Spleen (tissue), 11 donors: ENCODE data around the gene ZBTB44. TPM values are rescaled to one million over a fixed set of nuclear protein-coding genes. Genes with fewer than 3 reads are reported as not detected.
"Not testable (repeated sequence)": the region's sequence is repeated elsewhere in the genome, so short reads cannot be mapped to it uniquely, and the experiment has no call there.

ENCODE experiments used
- DNase-seq: peaks from one replicate; pipeline ENCODE4 v3.0.0-alpha.2; 2020
- H3K27ac ChIP-seq, 8 donors: fragments of 200-600 bp; sonication (generic) in 7 of 8; 1 replicate in 4 of 8; 2 replicates in 4 of 8; pipeline versions ENCODE4 v1.5.0 to v1.8.0; 2016 to 2021; ENCODE audit warnings: inconsistent platforms in 4 of 8, mild to moderate bottlenecking in 4 of 8, moderate library complexity in 1 of 8
- H3K27me3 ChIP-seq, 7 donors: fragments of 200-600 bp; sonication (generic) in 6 of 7; replicated peaks in 1 of 7; 1 replicate in 4 of 7; 2 replicates in 3 of 7; pipeline versions ENCODE4 v1.5.0 to v1.8.0; 2016 to 2021; ENCODE audit warnings: inconsistent platforms in 3 of 7, mild to moderate bottlenecking in 1 of 7
- H3K36me3 ChIP-seq, 6 donors: fragments of 200-600 bp; sonication (generic) in 5 of 6; 1 replicate in 4 of 6; 2 replicates in 2 of 6; pipeline versions ENCODE4 v1.5.0 to v1.8.0; 2016 to 2021; ENCODE audit warnings: inconsistent platforms in 2 of 6
- H3K4me1 ChIP-seq, 6 donors: fragments of 200-600 bp; sonication (generic) in 5 of 6; 1 replicate in 3 of 6; 2 replicates in 3 of 6; pipeline versions ENCODE4 v1.5.0 to v1.8.0; 2016 to 2021; ENCODE audit warnings: inconsistent platforms in 3 of 6
- H3K4me3 ChIP-seq, 8 donors: fragments of 200-600 bp; sonication (generic) in 7 of 8; 1 replicate in 4 of 8; 2 replicates in 4 of 8; pipeline versions ENCODE4 v1.5.0 to v1.8.0; 2016 to 2021; ENCODE audit warnings: inconsistent platforms in 4 of 8, mild to moderate bottlenecking in 4 of 8, moderate library complexity in 2 of 8
- H3K9me3 ChIP-seq, 8 donors: fragments of 200-600 bp; sonication (generic) in 7 of 8; 1 replicate in 4 of 8; 2 replicates in 4 of 8; pipeline versions ENCODE4 v1.5.0 to v1.8.0; 2016 to 2021; ENCODE audit warnings: inconsistent platforms in 4 of 8
- CTCF ChIP-seq, 11 experiments: fragments of 200-600 bp in 7 of 11; fragments of 450-650 bp in 4 of 11; sonication (generic) in 4 of 11; IDR thresholded peaks in 8 of 11; conservative IDR thresholded peaks in 3 of 11; 1 replicate in 7 of 11; 2 replicates in 4 of 11; pipeline versions ENCODE4 v1.4.0 to v1.8.0; 2016 to 2021; ENCODE audit warnings: antibody characterized with exemption in 11 of 11, inconsistent platforms in 4 of 11, mild to moderate bottlenecking in 1 of 11
- POLR2A ChIP-seq, 3 donors: fragments of 450-650 bp; IDR thresholded peaks; one replicate each; pipeline ENCODE4 v1.5.1; 2017; ENCODE audit warnings: antibody characterized with exemption in 3 of 3, mild to moderate bottlenecking in 1 of 3
- POLR2AphosphoS5 ChIP-seq, 3 donors: sonication (generic); formaldehyde crosslinking; IDR thresholded peaks; one replicate each; pipeline ENCODE4 v1.5.1; 2017; ENCODE audit warnings: antibody characterized with exemption in 3 of 3
- WGBS, 5 donors: extraction: QIAGEN DNeasy Blood & Tissue Kit in 3 of 5; methylation state at CpG; one replicate each; pipeline versions ENCODE4 v1.1.5 to v1.1.7; 2013 to 2018; 5-methylcytosine and 5-hydroxymethylcytosine counted together
- intact Hi-C: fragments of 100-400 bp; cut with DNase I; formaldehyde crosslinking; loops from one replicate; pipeline ENCODE4 v1.15.0; 2023; ENCODE audit warnings: low total_unique reads
- polyA plus RNA-seq, 3 donors: library from polyadenylated mRNA; stranded (reverse); fragments of 200-250 nt; gene quantifications; one replicate each; pipeline ENCODE4 v1.2.1, GENCODE V29; 2013
- total RNA-seq, 7 donors: library from RNA; depleted of rRNA in 3 of 7; stranded (reverse); fragments of >200 nt in 3 of 7; fragmentation: NEBNext Ultra II Directional in 4 of 7; extraction: Animal tissue kit (Norgen Biotek cat#: 25700) in 4 of 7; gene quantifications; one replicate each; pipeline versions ENCODE4 v1.1.0 to v1.2.1, GENCODE V29; 2016 to 2021
- donor health status: healthy with polysubstance abuse.
- donor health status: DM: no; HTN: no; CAD: no; lungs with moderate emphysema.
- donor health status: DM: no; HTN: no; CAD: no.
- donor health status: Bipolar disorder and iron deficiency.
- donor health status: healthy.
- donor health status: DM: no; HTN: no; CAD: no.
- donor health status: DM: yes; HTN: yes; CAD: no.

ZBTB44 gene
- total and polyA plus RNA-seq, 10 donors: 12.4 to 79.6 (median 53.1) TPM

- Histone ChIP-seq H3K27ac (no peak overlapping the region), H3K4me3 (no peak overlapping the region), H3K27me3 (no peaks in the 10 kb centered on the region), H3K4me1 (peaks cover 0 to 7% (median 0%) of the 10 kb centered on the region in 6 donors), H3K36me3 (peaks cover 0 to 22% (median 0%) of the 10 kb centered on the region in 6 donors), H3K9me3 (peaks cover 0 to 36% (median 23%) of the 10 kb centered on the region in 8 donors)
- TF ChIP-seq POLR2A (IDR thresholded peaks at IDR 0.05) (no peak), CTCF (IDR thresholded peaks at IDR 0.05 in 8 of 11, conservative IDR thresholded peaks at IDR 0.05 in 3 of 11) (no peak), POLR2AphosphoS5 (IDR thresholded peaks at IDR 0.05) (no peak)
- WGBS, 5 donors: 95 to 100% (median 99%) methylated on average over 2 of the region's 2 CpGs
- intact Hi-C loops: no loop called here
- DNase-seq: no peak
These were observed 32.6 kb downstream of the ZBTB44 start for GRCh38 chr11:130282111-130282510.

GRCh38 chr11:130281341-130281740, 33.4 kb downstream of the ZBTB44 start:
- peaks cover 0 to 23% (median 0%) of the 10 kb centered on the region in 6 donors for H3K36me3 ChIP-seq
- H3K27me3 ChIP-seq, H3K4me3 ChIP-seq, DNase-seq, intact Hi-C loops, H3K27ac ChIP-seq, H3K4me1 ChIP-seq: not testable (repeated sequence)
- WGBS, 5 donors: 94 to 100% (median 98%) methylated on average over 6 of the region's 6 CpGs
- peaks cover 0 to 41% (median 26%) of the 10 kb centered on the region in 8 donors for H3K9me3 ChIP-seq

GRCh38 chr11:130279989-130280388, 34.7 kb downstream of the ZBTB44 start:
- intact Hi-C loops: no loop called here
- 91 to 98% (median 97%) methylated on average over 4 of the region's 4 CpGs for WGBS, 5 donors

GRCh38 chr11:130278745-130279144, 36.0 kb downstream of the ZBTB44 start:
- H3K27ac ChIP-seq: no peak overlapping the region
- TF ChIP-seq POLR2A (IDR thresholded peaks at IDR 0.05): no peak
- no peak for TF ChIP-seq CTCF (IDR thresholded peaks at IDR 0.05 in 8 of 11, conservative IDR thresholded peaks at IDR 0.05 in 3 of 11)
- TF ChIP-seq POLR2AphosphoS5 (IDR thresholded peaks at IDR 0.05): no peak
- H3K9me3 ChIP-seq: peaks cover 0 to 41% (median 26%) of the 10 kb centered on the region in 8 donors
- H3K27me3 ChIP-seq: no peaks in the 10 kb centered on the region
- H3K36me3 ChIP-seq: peaks cover 0 to 16% (median 0%) of the 10 kb centered on the region in 6 donors
- WGBS, 5 donors: 84 to 92% (median 87%) methylated on average over 1 of the region's 1 CpG
- intact Hi-C loops: no loop called here
- H3K4me1 ChIP-seq: peaks cover 0 to 7% (median 0%) of the 10 kb centered on the region in 6 donors
- H3K4me3 ChIP-seq: no peak overlapping the region
- no peak for DNase-seq

More at GRCh38 chr11:130279989-130280388, 34.7 kb downstream of the ZBTB44 start:
- Histone ChIP-seq H3K4me1 (peaks cover 0 to 7% (median 0%) of the 10 kb centered on the region in 6 donors), H3K27me3 (no peaks in the 10 kb centered on the region), H3K27ac (no peak overlapping the region), H3K36me3 (peaks cover 0 to 23% (median 0%) of the 10 kb centered on the region in 6 donors), H3K9me3 (peaks cover 0 to 41% (median 26%) of the 10 kb centered on the region in 8 donors), H3K4me3 (no peak overlapping the region)
- TF ChIP-seq POLR2A (IDR thresholded peaks at IDR 0.05) (no peak), POLR2AphosphoS5 (IDR thresholded peaks at IDR 0.05) (no peak), CTCF (IDR thresholded peaks at IDR 0.05 in 8 of 11, conservative IDR thresholded peaks at IDR 0.05 in 3 of 11) (no peak)
- DNase-seq: no peak
